Ishikawa (cell line): ENCODE measurements around the gene CD177.

Experiments used
- CREB1 ChIP-seq: IDR thresholded peaks from 2 replicates; pipeline ENCODE4 v1.6.1; 2012; ENCODE audit warnings: low read depth
- FOXM1 ChIP-seq: IDR thresholded peaks from 2 replicates; pipeline ENCODE4 v1.6.1; 2012; ENCODE audit warnings: low read depth, borderline replicate concordance
- NFIC ChIP-seq: IDR thresholded peaks from 2 replicates; pipeline ENCODE4 v1.6.1; 2012
- RAD21 ChIP-seq: IDR thresholded peaks from 2 replicates; pipeline ENCODE4 v1.6.1; 2012; ENCODE audit warnings: low read depth
- TAF1 ChIP-seq: IDR thresholded peaks from 2 replicates; pipeline ENCODE4 v1.6.1; 2012; ENCODE audit warnings: low read depth, mild to moderate bottlenecking
- YY1 ChIP-seq: IDR thresholded peaks from 2 replicates; pipeline ENCODE4 v1.6.1; 2012; ENCODE audit warnings: low read depth
- TF ChIP-seq, protein P1 (sequence below): IDR thresholded peaks from 2 replicates; pipeline ENCODE4 v1.6.1; 2012

DNA sequence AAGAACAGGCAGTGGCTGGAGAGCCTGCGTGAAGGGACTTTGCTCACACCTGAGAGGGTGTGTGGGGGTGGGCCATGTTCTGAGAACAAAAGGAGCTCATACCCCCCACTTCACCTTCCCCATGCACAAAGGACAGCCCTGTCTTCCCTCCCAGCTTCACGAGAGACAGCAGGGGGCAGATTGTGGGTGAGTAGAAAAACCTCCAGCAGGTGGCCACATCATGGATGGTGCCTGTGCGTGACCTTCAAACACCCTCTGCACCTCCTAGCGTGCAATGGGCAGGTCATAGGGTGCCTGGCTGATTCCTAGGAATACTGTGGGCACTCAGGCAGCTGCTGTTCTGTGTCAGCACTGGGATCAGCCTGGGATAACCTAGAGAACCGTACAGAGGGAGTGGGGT lies 47.8 kb upstream of the CD177 start:
- no peak for TF ChIP-seq CREB1
- TF ChIP-seq FOXM1, result no peak
- no peak for TF ChIP-seq TAF1
- TF ChIP-seq NFIC, result no peak
- TF ChIP-seq, protein P1, sequence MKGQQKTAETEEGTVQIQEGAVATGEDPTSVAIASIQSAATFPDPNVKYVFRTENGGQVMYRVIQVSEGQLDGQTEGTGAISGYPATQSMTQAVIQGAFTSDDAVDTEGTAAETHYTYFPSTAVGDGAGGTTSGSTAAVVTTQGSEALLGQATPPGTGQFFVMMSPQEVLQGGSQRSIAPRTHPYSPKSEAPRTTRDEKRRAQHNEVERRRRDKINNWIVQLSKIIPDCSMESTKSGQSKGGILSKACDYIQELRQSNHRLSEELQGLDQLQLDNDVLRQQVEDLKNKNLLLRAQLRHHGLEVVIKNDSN, result no peak
- TF ChIP-seq YY1, result no peak
- no peak for TF ChIP-seq RAD21
